ENCODE measurements around the gene TRERF1.

Gene TRERF1

DNA sequence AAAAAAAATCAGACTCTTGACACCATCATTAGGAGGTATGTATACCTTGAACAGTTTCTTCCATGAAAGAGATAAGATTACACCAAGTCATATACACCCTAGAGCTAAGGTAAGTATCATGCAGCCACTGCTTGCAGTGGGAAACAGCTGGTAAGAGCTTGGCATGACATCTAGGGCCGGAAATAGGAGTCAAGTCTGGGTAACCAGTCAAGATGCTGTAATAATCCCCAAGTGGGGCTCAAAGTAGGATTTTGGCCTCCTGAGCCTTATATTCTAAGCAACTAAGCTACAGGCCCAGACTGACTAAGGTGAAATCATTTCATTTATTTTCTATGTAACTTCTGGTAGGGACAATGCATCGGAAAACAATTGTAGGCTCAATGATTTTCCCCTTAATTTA lies 23.9 kb downstream of the TRERF1 start:
- DNase-seq (ENCODE audit: low spot score) = no peak
- in situ Hi-C loops (cut with MboI; ENCODE audit: low sequenced_read_pairs, unreplicated experiment) = no loop called here
- TF ChIP-seq CTCF (IDR thresholded peaks at IDR 0.05; ENCODE audit: borderline replicate concordance, control extremely low read depth, extremely low read depth, insufficient read depth, missing control alignments) = no peak

GRCh38 chr6:42426191-42426590 lies 25.5 kb downstream of the TRERF1 start:
- in situ Hi-C loops (cut with MboI; ENCODE audit: low sequenced_read_pairs, unreplicated experiment) = no loop called here
- no peak for DNase-seq (ENCODE audit: low spot score)
- TF ChIP-seq CTCF (IDR thresholded peaks at IDR 0.05; ENCODE audit: borderline replicate concordance, control extremely low read depth, extremely low read depth, insufficient read depth, missing control alignments) = no peak

DNA sequence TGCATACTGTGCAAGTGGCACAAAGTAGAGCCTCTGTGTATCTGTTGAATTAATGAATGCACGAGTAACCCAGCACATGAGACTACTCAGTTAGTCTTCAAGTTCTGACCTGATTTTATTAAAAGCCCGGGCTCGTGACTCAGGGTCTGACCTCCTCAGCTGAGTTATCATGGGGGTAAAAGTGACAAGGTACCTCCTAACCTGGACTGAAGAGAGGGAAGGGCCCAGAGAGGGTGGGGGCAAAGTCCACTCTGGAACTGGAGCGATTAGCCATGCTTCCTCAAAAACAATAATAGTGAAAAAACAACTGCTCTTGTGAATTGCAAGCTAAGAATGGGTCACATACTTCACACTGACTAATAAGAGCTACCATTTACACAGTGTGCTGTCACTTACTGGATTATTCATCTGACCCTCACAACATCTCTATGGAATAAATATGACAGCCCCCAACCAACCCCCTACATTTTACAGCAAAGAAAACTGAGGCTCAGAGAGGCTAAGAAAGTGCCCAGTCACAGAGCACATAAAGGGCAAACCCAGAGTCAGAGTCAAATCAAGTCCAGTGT lies 26.7 kb downstream of the TRERF1 start:
- TF ChIP-seq CTCF (IDR thresholded peaks at IDR 0.05; ENCODE audit: borderline replicate concordance, control extremely low read depth, extremely low read depth, insufficient read depth, missing control alignments) = no peak
- in situ Hi-C loops (cut with MboI; ENCODE audit: low sequenced_read_pairs, unreplicated experiment) = no loop called here
- no peak for DNase-seq (ENCODE audit: low spot score)

GRCh38 chr6:42423244-42423643 lies 28.5 kb downstream of the TRERF1 start:
- TF ChIP-seq CTCF (IDR thresholded peaks at IDR 0.05; ENCODE audit: borderline replicate concordance, control extremely low read depth, extremely low read depth, insufficient read depth, missing control alignments) = no peak
- DNase-seq (ENCODE audit: low spot score) = peak; percentile 42
- in situ Hi-C loops (cut with MboI; ENCODE audit: low sequenced_read_pairs, unreplicated experiment) = no loop called here

- in situ Hi-C loops (cut with MboI; ENCODE audit: low sequenced_read_pairs, unreplicated experiment) = no loop called here
- no peak for DNase-seq (ENCODE audit: low spot score)
- TF ChIP-seq CTCF (IDR thresholded peaks at IDR 0.05; ENCODE audit: borderline replicate concordance, control extremely low read depth, extremely low read depth, insufficient read depth, missing control alignments) = no peak
These were observed 31.0 kb downstream of the TRERF1 start for GRCh38 chr6:42420741-42421140.

DNA sequence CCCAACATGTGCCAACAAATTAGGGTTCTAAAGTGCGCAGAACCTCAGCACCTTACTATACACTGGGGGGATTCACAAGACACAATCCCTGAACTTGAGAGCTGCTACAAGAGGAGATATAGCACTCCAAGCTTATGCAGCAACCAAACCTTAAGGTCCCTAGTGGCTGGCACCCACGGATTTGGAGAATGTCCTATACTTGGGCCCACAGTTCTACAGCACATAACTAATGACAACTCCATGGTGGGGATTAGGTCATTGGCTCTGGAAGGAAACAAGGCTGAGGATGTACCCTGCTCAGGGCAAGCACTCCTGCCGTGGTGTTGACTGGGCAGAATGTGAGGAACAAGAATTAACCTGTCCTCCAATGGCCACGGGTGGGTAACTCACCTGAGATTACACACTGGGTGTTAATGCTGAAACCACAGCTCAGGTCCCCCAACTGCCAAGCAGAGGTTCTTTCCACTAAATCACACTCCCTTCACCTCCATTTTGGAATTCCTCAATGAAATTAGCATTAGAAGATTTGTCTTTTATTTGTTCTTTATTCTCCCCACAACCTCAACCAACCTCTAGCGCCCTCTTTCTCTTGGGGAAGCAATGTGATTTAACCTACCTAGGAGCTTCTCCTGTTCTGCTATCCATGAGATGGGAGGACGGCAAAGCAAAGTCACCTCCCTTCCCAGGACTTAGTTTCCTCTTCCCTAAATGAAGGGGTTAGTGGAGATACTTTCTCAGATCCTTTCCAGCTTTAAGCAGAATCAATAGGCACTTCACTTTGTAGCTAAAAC lies 32.0 kb downstream of the TRERF1 start:
- no peak for DNase-seq (ENCODE audit: low spot score)
- in situ Hi-C loops (cut with MboI; ENCODE audit: low sequenced_read_pairs, unreplicated experiment) = no loop called here
- TF ChIP-seq CTCF (IDR thresholded peaks at IDR 0.05; ENCODE audit: borderline replicate concordance, control extremely low read depth, extremely low read depth, insufficient read depth, missing control alignments) = no peak

All from GM13976 (cell line).